Calu3 (cell line): ENCODE measurements around the gene KCNK10. TPM values are rescaled to one million over a fixed set of nuclear protein-coding genes. Genes with fewer than 3 reads are reported as not detected.

ENCODE experiments used
- BruUV-seq: library from RNA; stranded (reverse); fragments of 400-500 nt; replicated peaks from 2 replicates; lab custom pipeline; 2021; lab: Mats Ljungman, UMichigan
- CTCF ChIA-PET: fragments of 300-600 bp; sonication (Branson Sonifier 250); formaldehyde crosslinking; loops from one replicate; lab custom pipeline; 2022; ENCODE audit warnings: antibody characterized with exemption; lab: Charles Lee
- DNase-seq: peaks from one replicate; pipeline ENCODE4 v3.0.0; 2022
- H3K27ac Mint-ChIP-seq: one replicate; pipeline ENCODE4 v1.8.0; 2022; ENCODE audit warnings: mixed read lengths; ENCODE audit not compliant: unreplicated experiment
- H3K27me3 Mint-ChIP-seq: one replicate; pipeline ENCODE4 v1.8.0; 2022; ENCODE audit warnings: mixed read lengths; ENCODE audit not compliant: unreplicated experiment
- H3K36me3 Mint-ChIP-seq: one replicate; pipeline ENCODE4 v1.8.0; 2022; ENCODE audit warnings: mild to moderate bottlenecking, moderate library complexity, mixed read lengths; ENCODE audit not compliant: insufficient read depth, unreplicated experiment
- H3K4me1 Mint-ChIP-seq: one replicate; pipeline ENCODE4 v1.8.0; 2022; ENCODE audit warnings: mild to moderate bottlenecking, low read depth, mixed read lengths; ENCODE audit not compliant: unreplicated experiment
- H3K4me3 Mint-ChIP-seq: one replicate; pipeline ENCODE4 v1.8.0; 2022; ENCODE audit warnings: mild to moderate bottlenecking, low read depth, moderate library complexity, mixed read lengths; ENCODE audit not compliant: unreplicated experiment
- H3K9me3 Mint-ChIP-seq: one replicate; pipeline ENCODE4 v1.8.0; 2022; ENCODE audit warnings: low read depth, mixed read lengths; ENCODE audit not compliant: unreplicated experiment
- intact Hi-C: fragments of 100-400 bp; cut with micrococcal nuclease; formaldehyde crosslinking; loops from one replicate; pipeline ENCODE4 v1.10.0; 2022; ENCODE audit not compliant: unreplicated experiment
- total RNA-seq: library from RNA; stranded (reverse); gene quantifications from 2 replicates; pipeline ENCODE4 v1.2.3, GENCODE V29; 2022
- TF ChIP-seq, protein P1 (sequence below): fragments of 200-600 bp; IDR thresholded peaks from one replicate; pipeline ENCODE4 v1.8.0; 2022; ENCODE audit warnings: antibody characterized with exemption; ENCODE audit not compliant: unreplicated experiment

The KCNK10 gene
- total RNA-seq, 1 experiment from 2014 or later: not detected

DNA sequence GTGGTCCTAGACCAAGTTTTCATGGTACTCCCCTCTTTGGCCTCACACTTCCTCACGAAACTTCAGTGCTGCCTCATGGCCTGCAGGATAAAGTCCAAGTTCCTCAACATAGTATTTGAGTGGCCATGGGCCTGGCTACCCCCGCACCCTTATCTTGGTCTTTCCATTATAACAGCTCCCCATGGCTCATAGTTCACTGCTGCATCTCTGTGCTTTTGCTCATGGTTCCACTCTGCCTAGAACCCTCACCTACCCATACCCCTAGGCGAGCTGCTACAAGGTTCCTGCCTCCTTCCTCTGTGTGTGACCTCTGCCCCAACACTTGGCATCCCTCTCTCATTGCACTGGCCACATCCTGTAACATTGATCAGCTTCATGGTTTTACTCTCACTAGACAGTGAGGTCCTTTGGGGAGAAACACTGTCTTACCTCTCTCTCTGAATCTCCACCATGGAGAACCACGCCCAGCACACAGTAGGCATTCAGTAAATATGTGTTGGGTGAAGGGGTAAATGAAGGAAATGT lies 159.3 kb downstream of the KCNK10 start:
- Mint-ChIP-seq H3K27me3 (peaks cover 41% of the 10 kb centered on the region), H3K27ac (no peak overlapping the region), H3K36me3 (peaks cover 4% of the 10 kb centered on the region), H3K4me1 (peaks cover 25% of the 10 kb centered on the region), H3K4me3 (no peak overlapping the region), H3K9me3 (no peaks in the 10 kb centered on the region)
- CTCF ChIA-PET: no interaction called here
- no TSS peak for BruUV-seq
- intact Hi-C loops: no loop called here
- TF ChIP-seq, protein P1, sequence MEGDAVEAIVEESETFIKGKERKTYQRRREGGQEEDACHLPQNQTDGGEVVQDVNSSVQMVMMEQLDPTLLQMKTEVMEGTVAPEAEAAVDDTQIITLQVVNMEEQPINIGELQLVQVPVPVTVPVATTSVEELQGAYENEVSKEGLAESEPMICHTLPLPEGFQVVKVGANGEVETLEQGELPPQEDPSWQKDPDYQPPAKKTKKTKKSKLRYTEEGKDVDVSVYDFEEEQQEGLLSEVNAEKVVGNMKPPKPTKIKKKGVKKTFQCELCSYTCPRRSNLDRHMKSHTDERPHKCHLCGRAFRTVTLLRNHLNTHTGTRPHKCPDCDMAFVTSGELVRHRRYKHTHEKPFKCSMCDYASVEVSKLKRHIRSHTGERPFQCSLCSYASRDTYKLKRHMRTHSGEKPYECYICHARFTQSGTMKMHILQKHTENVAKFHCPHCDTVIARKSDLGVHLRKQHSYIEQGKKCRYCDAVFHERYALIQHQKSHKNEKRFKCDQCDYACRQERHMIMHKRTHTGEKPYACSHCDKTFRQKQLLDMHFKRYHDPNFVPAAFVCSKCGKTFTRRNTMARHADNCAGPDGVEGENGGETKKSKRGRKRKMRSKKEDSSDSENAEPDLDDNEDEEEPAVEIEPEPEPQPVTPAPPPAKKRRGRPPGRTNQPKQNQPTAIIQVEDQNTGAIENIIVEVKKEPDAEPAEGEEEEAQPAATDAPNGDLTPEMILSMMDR: no peak
- no peak for DNase-seq

DNA sequence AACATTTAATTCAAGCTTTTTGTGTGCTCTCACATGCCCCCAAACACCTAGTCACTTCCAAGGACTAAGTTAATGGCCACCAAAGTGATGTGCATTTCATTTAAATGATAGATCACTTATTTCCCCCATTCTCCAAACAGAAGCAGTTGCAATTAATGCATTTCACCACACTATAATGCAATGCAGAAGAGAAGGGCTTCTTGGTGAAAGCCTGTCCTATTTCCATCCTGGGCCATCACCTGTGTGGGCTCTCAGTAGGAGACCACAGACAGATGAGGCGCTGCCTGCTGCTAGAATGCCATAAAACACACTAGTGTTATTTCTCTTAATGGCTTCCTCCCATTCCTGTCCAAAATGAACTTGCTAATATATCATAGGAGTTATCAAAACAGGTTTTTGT lies 166.9 kb downstream of the KCNK10 start:
- H3K4me3 Mint-ChIP-seq: no peak overlapping the region
- H3K4me1 Mint-ChIP-seq: no peaks in the 10 kb centered on the region
- BruUV-seq: no TSS peak
- H3K27me3 Mint-ChIP-seq: peaks cover 31% of the 10 kb centered on the region
- no peak overlapping the region for H3K27ac Mint-ChIP-seq
- intact Hi-C loops: no loop called here
- TF ChIP-seq, protein P1: no peak
- no peaks in the 10 kb centered on the region for H3K36me3 Mint-ChIP-seq
- no peaks in the 10 kb centered on the region for H3K9me3 Mint-ChIP-seq
- CTCF ChIA-PET: no interaction called here
- no peak for DNase-seq

DNA sequence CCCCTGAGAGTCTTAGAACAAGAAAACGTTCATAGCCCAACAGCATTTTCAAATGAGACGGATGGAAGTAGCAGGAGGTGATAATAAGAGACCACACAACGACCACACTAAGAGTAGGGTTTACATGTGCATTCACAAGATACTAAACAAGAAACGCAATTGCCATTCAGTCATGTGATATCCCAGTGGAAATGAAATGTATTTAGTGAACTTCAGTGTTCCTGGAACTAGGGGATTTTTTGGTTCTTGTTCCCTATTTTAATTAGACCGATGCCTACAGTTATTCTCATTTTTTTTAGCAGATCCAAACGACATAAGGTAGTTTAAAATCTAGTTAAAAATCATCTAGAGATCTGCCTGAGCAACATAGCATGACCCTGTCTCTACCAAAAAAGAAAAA lies 168.1 kb downstream of the KCNK10 start:
- Mint-ChIP-seq H3K36me3 (no peaks in the 10 kb centered on the region), H3K4me1 (no peaks in the 10 kb centered on the region), H3K4me3 (no peak overlapping the region), H3K9me3 (no peaks in the 10 kb centered on the region), H3K27me3 (peaks cover 22% of the 10 kb centered on the region), H3K27ac (no peak overlapping the region)
- DNase-seq: no peak
- no TSS peak for BruUV-seq
- intact Hi-C loops: no loop called here
- TF ChIP-seq, protein P1: no peak
- CTCF ChIA-PET: no interaction called here

DNA sequence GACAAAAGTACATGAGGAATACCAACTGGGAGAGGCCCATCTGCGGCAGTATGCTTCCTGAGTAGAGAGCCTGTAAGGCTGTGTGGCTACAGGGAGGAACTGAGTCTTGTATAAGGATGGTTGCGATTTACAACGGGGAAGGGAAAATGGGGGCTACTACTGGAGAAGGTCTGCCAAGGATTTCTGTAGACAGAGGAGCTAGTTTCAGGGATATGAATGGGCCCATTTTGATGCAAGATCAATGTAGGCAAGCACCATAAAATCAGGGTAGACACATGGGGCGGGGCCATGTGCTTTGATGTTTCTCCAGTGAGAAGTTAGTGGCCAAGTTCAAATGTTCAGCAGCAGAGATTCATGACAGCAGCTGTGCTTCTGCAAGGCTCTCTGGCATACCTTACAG lies 168.7 kb downstream of the KCNK10 start:
- no TSS peak for BruUV-seq
- TF ChIP-seq, protein P1: no peak
- DNase-seq: no peak
- no peak overlapping the region for H3K27ac Mint-ChIP-seq
- intact Hi-C loops: no loop called here
- no peaks in the 10 kb centered on the region for H3K9me3 Mint-ChIP-seq
- no peak overlapping the region for H3K4me3 Mint-ChIP-seq
- H3K27me3 Mint-ChIP-seq: peaks cover 22% of the 10 kb centered on the region
- no peaks in the 10 kb centered on the region for H3K4me1 Mint-ChIP-seq
- CTCF ChIA-PET: no interaction called here
- H3K36me3 Mint-ChIP-seq: no peaks in the 10 kb centered on the region
